IPS-NIHi7 (cell line): ENCODE measurements around the gene TXNL4A.
"Not testable (repeated sequence)": the region's sequence is repeated elsewhere in the genome, so short reads cannot be mapped to it uniquely, and the experiment has no call there.

ENCODE experiments used
- DNase-seq: peaks from one replicate; pipeline ENCODE4 v3.0.0; 2012; ENCODE audit warnings: mixed read lengths; ENCODE audit errors: extremely low spot score

TXNL4A gene, protein sequence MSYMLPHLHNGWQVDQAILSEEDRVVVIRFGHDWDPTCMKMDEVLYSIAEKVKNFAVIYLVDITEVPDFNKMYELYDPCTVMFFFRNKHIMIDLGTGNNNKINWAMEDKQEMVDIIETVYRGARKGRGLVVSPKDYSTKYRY

DNA sequence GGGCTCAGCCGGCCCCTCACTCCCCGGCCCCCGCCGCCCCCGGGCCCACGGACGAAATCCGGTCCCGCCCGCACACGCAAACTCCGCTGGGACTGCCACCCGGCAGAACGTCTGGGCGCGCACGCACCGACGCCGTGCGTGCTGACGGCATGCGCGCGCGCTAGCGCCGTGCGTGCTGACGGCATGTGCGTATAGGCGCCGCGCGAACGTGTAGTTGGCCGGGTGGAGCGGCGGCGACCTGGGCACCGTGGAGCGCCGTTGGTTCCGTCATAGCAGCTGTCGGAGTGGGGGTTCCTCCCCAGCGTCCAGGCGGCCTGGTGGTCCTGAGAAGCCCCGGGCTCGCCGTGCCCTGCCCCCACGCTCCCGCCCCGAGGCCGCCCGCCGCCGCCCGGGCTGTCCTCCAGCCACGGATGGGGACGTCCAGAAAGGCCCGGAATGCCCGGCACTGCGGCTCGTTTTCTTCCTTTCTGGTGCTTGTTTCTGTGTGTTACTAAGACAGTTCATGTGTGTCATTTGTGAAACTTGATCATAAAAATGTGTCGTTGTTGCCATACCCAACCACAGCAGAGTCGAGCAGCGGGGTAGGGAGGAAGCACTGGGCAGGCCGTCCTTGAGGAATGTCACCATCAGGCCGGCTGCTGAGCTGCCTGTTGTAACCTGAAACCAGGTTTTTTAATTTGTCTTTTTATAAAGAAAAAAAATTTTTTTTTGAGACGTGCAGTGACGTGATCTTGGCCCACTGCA, at the start of gene TXNL4A:
TXNL4A (minus strand) TSS at position 113 of the 744 bp plus-strand sequence. CDS start 171 bp downstream, outside the sequence.
- DNase-seq, result peak; percentile 71

DNA sequence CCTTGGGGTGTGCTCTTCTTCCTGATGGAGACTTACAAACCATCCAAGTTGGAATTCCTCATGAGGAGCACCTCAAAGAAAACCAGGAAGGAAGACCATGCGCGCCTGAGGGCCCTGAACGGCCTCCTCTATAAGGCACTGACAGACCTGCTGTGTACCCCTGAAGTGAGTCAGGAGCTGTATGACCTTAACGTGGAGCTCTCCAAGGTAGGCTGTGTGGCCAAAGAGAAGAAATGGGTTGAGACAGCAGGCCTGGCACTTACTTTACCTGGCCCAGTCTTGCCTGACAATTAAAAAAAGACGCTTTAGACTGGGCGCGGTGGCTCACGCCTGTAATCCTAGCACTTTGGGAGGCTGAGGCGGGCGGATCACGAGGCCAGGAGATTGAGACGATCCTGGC, 48.9 kb upstream of the TXNL4A start:
- DNase-seq, result no peak

DNA sequence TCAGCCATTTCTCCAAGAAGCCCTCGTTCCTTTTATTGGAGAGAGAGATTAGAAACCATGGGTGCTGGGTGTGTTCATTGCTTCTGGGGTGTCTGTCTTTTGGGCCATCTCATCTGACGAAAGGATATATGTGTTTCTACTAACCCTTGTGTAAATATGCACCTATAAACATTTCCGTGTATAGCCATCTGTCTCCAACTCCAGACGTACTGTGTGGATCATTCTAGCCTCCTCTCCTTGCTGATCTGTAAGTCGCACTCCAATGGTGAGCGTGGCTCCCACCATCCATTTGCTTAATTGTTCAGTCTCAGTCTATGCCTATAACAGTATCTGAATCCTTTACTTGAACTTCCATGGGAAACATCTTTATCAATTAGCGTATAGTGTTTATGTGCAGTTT, 47.6 kb upstream of the TXNL4A start:
- DNase-seq, result no peak

DNA sequence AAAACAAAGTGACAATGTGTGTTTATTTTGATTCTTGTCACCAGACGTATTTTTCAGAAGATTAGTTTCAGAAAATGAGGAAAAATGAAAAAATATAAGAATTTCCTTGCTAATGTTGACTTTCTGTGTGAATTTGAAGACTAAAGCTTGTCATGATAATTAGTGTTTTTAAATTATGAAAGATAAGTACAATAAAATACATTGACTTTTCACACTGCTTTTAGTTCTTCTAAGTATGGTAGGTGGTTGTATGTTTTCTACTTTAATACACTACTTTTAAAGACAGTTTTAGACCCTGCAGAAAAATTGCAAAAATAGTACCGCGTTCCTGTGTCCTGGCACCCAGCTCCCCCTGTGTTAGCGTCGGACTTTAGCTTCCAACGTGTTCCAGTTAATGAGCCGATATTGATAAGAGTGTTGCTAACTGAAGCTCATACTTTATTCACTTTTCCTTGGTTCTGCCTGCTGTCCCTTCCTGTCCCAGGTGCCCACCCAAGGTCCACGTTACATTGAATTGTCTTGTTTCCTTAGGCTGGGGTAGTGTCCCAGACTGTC, 46.6 kb upstream of the TXNL4A start:
- DNase-seq, result no peak

DNA sequence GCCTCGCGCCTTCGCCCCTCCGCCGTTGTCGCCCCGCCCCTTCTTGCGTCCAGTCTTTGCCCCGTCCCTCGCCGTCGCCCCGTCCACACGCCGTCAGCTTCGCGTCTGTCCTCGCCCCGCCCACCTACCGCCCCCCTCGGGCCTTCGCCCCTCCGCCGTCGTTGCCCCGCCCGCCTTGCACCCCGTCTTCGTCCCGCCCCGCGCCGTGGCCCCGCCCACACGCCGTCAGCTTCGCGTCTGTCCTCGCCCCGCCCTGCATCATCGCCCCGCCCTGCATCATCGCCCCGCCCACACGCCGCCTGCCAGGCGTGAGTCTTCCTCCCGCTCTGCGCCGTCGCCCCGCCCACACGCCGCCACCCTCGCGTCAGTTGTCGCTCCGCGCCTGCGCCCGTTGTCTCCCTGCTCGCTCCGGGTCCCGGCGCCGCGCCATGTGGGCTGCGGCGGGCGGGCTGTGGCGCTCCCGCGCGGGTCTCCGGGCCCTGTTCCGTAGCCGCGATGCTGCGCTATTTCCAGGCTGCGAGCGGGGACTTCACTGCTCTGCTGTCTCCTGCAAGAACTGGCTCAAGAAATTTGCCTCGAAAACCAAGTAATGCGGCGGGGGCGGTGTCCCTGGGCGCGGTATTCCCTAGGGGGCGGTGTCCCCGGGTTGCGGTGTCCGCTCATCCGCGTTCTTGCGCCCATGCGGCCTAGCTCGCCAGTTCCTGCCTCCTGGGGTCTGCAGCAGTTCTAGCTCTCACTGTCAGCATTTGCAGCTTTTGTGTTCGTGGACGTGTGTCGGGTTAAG, 45.9 kb upstream of the TXNL4A start, which contains the start of gene RBFA:
RBFA (plus strand) TSS at position 367 of the 784 bp plus-strand sequence; CDS start at position 429, 62 bp downstream.
- DNase-seq, result peak; percentile 98

DNA sequence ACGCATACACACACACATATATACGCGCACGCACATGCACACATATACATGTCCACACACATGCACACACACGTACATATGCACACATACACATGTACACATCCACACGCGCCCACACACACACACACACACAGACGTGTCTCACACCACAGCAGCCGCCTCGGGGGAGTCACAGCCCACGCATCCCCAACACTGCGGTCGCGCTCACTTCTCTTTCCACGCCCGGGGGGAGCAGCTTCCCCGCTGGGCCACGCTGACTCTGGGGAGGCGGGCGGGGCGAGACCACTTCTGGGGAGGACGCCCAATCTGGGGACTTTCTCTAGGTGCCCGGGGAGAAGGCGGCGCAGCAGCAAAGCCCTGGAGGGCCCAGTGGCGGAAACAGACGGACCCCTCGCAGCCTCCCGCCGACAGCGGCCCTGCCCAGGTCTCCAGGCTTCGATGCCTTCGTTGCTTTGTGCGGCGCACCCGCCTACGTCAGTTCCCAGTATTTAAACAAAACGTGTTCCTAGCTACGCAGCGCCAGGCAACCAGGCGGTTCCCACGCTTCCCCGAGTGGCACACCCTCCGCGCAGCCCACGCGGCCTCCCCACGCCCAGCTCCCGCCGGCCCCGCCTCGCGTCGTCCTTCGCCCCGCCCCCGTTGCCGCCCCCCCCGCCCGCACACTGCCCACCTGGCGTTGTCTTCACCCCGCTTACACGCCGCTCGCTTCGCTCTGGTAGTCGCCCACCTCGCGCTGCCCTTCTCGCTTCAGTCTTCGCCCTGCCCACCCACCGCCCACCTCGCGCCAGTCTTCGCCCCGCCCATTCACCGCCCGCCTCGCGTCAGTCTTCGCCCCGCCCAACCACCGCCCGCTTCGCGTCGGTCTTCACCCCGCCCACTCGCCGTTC, 45.1 kb upstream of the TXNL4A start:
- DNase-seq, result peak; percentile 97

DNA sequence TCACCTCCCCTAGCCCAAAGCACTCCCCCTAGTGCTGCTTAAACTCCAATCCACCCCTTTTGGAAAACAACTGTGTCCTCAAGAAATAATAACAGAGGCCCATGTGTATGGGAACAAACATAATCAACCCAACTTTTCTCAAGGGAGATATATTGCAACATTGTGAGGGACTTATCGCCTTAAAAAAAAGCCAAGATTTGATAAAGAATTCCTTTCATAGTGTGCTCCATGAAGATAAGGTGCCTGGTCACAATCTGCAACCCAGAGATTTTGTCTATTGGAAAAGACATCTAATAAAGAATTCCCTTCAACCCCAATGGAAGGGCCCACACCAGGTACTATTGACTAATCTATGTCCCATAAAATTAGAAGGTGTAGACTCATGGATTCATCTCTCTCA, 41.3 kb upstream of the TXNL4A start:
- no peak for DNase-seq

DNA sequence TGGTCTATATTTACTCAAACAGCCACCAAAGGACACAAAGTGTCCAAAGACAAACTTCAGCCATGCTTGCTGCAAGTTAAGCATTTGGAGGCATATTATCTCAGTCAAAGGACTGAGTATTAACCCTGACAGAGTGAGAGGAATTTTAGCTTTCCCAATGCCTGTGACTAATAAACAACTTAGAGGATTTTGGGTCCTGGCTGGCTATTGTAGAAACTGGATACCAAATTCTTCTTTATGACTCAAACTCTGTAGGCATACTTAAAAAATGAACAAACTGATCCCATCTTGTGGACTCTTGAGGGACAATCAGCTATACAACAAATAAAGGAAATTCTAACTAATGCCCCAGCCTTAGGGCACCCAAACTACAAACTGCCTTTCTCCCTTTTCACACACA, 39.4 kb upstream of the TXNL4A start:
- DNase-seq, result not testable (repeated sequence)

DNA sequence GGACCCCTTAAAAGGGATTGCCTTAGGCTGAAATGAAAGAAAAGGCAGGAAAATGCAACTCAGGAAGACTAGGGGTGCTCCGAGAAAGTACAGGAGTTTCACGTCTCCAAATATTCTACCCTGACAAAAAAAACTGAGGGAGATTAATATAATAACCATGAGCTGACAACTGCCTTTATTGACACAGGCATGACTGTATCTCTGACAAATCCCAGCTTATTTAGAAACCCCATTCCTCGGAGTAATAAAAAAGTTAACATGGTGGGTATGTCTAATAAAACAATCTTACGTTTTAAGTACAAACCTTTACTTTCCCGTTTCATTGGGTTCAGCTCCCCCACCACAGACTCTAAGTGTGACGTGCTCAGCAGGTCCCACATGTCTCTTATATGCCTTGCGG, 38.0 kb upstream of the TXNL4A start:
- no peak for DNase-seq

DNA sequence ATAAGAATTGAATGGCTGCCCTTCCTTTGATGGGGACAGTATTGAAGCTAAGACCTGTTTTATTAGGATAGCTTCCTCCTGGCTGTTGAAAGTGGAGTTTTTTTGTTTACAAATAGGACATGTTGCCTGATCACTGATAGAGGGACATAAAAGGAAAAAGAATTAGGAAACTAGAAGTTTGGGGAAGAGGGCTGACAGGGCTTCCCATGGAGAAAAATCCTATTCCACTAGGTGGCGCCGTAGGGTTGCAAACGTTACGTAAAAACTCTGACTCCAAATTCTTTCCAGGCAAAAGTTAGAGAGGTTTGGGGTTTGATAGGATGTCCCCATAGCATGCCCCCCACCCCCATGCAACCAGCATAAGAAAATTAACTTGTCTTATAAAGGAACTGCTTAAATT, 34.8 kb upstream of the TXNL4A start:
- peak; percentile 33 for DNase-seq

DNA sequence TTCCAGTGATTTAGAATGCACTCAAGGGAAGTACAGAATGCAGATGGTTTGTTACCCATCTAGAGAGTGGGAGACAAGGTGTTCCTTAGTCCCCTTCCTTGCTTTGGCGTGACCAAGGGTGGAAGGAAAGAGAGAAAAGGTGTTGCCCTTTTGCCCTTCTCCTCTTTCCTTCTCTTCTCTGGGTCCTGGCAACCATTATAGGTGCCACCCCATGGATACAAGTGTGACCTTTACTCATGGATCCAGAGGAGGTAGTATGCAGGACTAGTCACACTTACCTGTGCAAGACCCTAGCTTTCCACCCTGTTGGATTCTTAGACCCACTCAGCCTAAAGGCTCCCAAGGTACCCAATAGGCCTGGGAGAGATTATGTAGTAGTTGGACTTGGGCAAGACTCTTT, 34.2 kb upstream of the TXNL4A start:
- DNase-seq, result no peak

DNA sequence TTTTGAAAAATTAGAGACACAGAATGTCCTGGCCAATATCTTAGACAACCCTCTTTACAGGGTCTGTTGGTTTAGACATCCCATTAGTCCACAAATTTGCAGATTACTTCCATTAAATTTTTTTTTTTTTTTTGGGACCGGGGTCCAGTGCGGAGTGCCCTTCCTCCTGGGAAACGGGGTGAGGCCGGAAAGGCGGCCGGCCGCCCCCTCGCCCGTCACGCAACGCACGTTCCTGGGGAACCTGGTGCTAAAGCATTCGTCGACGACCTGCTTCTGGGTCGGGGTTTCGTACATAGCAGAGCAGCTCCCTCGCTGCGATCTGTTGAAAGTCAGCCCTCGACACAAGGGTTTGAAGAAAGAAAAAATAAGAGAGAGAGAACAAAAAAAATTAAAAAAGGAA, 24.4 kb upstream of the TXNL4A start:
- no peak for DNase-seq

DNA sequence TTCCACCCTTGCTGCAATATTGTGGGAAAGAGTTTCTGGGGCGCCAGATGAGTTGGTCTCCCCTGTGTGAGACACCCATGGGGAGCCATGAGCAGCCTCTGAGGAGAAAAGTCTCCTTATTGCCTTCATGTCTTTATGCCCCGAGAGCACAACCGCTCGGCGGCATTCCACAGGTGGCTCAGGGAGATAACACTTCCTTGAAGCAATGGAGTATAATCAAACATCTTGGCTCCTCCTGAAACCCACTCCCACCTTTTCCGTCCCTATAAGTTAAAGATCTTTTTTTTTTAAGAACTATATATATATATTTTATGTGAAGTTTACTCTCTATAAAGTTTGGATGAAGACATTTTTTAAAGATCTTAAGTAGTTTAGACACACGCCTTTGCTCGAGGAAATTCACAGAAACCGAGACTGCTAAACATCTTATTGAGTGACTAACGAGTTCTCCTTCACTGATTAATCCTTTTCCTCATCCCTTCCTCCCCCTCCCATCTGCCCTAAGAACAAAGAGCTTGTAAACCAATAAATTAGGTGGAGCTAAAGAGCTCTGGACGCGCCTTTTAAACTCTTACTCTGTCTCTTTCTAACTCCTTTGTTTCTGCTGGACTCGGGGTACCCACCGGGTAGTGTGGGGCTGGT, 23.3 kb upstream of the TXNL4A start:
- DNase-seq, result not testable (repeated sequence)

DNA sequence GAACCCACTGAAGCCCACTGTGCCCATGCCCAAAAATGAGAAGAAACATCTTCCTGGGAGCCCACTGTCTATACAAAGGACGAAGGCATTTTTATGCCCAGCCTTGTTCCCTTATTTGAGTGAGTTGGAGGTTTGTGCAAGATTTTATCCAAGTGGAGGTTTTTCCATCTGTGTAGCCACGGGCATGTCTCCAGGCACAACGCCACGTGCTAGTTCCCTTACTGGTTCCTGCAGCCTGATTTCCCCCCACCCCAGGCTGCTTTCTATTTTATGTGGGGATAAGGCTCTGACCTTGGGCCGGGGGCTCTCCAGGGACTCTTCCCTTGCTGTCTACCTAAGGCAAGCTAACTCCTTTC, 22.2 kb upstream of the TXNL4A start:
- DNase-seq, result no peak

DNA sequence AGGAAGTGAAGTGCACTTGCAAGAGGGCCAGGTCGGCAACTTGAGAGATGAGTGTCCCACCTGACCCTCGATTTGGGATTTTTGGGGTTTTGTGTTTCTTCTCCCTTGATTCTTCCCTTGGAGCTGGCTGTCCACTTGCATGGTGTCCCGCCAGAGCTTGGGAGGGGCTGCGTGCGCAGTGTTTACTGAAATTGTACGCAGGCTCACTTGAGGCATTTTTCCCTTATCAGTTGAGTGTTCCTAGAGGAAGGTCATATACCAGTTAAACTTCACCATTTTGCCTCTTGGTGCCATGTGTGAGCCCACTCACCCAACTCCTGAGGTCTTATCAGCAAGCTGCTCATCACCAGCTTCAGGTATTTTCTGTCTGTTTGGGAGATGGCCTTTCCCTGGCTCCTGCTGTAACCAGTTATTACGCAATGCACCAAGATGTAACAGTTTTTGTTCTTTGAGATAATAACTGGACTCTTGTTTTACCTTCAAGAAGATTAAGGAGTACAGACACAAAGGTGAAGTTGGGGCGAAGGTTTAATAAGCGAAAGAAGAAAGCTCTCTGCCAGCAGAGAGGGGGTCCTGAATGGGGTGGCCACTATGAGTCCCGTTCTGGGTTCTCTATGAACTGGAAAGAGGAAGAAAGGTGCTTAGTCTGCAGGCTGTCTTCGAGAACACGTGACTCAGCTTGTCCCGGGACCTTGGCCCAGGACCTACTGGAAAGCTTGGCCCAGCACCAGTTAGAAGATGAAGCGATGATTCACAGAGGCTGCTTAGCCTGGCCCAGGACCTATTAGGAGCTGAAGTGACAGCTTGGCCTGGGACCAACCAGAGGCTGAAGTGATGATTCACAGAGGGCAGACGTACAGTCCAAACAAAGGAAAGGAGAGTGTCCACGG, 21.5 kb upstream of the TXNL4A start:
- no peak for DNase-seq

DNA sequence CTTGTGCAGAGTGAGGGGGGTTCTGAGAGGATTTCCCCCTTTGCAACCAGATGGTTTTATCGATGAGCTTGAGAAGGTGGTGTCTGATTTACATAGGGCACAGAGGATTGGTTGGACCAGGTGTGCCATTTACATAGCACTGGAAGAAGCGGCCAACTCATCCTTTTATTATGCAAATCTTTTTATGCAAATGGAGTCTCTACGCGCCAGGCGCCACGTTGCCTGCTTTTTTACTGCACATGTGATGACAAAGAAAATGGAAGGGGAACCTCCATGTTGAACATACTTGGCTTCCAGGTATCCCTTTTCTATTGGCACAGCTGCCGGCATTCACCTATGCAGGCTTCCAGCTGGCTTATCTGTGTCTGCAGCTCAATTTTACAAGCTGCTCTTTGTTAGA, 18.4 kb upstream of the TXNL4A start:
- DNase-seq, result no peak

DNA sequence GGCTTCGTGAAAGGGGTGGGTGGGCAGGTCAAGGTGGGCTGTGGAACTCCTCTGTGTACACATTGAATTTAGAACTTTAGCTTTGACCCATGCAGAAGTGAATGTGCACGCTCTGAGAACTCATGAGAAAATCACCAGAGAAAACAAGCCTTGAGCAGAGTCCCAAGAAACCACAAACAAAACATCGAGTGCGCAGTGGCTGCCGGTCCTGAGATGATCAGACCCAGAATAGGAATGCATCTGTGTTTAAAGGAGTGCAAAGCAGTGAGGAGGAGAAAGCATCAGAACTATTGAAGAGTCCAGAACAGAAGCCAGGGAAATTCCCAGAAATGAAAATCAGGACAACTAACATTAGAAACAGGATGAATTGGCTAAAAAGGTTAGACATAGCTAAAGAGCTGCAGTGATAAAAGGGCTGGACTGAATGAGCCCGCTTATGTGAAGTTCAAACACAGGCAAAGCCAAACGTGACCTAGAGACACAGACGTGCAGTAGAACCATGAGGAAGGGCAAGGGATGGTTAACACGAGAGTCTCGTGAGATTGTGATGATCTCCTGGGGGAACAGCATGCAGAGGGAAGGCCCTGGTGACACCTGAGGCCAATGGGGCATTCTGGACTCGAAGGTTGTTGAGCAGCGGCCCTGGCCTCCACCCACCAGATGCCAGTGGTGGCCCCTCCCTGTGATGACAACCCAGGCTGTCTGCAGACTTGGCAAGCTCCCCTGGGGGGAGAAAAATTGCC, 16.4 kb upstream of the TXNL4A start:
- no peak for DNase-seq

DNA sequence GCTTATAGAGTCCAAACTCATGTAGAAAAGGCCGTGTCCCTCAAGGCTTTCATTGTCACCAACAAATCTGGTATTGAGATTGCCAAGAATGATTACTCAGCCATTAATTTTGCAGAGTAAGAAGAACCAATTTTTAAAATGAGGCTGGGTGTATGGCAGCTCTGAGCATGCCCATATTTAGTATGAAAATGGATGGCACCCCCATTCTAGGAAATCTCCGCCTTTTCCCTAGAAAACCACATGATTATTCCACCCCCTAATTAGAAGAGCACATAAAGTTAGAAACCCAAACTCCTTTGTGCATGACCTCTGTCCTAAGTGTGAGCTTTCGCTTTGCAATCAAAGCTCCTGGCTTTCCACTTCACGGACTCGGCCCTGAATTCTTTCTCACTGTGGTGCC, 14.1 kb upstream of the TXNL4A start:
- DNase-seq, result no peak

DNA sequence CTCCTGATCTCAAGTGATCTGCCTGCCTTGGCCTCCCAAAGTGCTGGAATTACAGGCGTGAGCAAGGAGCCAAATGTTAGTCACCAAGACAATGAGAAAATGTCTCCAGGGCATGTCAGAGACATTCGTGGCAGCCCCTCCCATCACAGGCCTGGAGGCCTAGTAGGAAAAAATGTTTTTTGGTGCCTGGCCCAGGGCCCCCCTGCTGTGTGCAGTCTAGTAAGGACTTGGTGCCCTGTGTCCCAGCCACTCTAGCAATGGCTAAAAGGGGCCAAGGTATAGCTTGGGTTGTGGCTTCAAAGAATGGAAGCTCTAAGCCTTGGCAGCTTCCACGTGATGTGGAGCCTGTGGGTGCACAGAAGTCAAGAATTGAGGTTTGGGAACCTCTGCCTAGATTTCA, 12.5 kb upstream of the TXNL4A start:
- DNase-seq, result no peak
